ENCODE data around the gene SORCS2. TPM values are rescaled to one million over a fixed set of nuclear protein-coding genes. Genes with fewer than 3 reads are reported as not detected.

The SORCS2 gene
- total RNA-seq, 1 donor from 2014 or later = not detected

DNA sequence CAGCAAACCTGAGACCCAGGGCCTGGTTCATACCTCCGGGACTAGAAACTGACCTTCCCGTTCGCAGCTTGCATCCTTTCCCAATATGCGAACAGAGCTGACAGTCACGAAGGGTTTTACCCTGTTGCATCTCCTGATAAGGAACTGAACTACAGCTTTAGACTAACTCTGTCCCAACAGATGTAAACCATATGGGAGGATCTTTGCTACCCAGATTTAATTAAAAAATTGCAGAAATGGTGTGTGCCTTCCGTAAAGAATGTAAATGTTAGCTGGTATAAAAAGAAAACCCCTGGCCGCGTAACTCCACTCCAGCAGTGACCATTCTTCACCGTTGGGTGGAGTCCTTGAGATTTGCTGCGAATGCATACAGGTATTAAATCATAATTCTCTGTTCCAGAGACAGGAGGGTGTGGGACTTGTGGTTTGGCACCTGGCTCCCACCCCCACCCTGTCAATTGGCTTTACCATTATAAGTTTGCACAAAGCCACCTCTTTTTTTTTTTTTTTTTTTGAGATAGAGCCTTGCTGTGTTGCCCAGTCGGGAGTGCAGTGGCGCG lies 40.6 kb upstream of the SORCS2 start:
- H3K9me3 Mint-ChIP-seq = no peaks in the 10 kb centered on the region

GRCh38 chr4:7153711-7154110 lies 38.6 kb upstream of the SORCS2 start:
- no peaks in the 10 kb centered on the region for H3K9me3 Mint-ChIP-seq
- no peak for ATAC-seq (ENCODE audit: low read depth)
- H3K27ac Mint-ChIP-seq = no peak overlapping the region
- peaks cover 22% of the 10 kb centered on the region for H3K27me3 Mint-ChIP-seq
- no peak for DNase-seq
- H3K36me3 Mint-ChIP-seq (ENCODE audit: low read depth) = no peaks in the 10 kb centered on the region
- CTCF ChIA-PET = no interaction called here
- H3K4me1 Mint-ChIP-seq = no peaks in the 10 kb centered on the region
- intact Hi-C loops (cut with micrococcal nuclease) = no loop called here
- TF ChIP-seq, protein P1, sequence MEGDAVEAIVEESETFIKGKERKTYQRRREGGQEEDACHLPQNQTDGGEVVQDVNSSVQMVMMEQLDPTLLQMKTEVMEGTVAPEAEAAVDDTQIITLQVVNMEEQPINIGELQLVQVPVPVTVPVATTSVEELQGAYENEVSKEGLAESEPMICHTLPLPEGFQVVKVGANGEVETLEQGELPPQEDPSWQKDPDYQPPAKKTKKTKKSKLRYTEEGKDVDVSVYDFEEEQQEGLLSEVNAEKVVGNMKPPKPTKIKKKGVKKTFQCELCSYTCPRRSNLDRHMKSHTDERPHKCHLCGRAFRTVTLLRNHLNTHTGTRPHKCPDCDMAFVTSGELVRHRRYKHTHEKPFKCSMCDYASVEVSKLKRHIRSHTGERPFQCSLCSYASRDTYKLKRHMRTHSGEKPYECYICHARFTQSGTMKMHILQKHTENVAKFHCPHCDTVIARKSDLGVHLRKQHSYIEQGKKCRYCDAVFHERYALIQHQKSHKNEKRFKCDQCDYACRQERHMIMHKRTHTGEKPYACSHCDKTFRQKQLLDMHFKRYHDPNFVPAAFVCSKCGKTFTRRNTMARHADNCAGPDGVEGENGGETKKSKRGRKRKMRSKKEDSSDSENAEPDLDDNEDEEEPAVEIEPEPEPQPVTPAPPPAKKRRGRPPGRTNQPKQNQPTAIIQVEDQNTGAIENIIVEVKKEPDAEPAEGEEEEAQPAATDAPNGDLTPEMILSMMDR (IDR thresholded peaks at IDR 0.05) = no peak
- no peak overlapping the region for H3K4me3 Mint-ChIP-seq
- POLR2A ChIA-PET = no interaction called here

More for the DNA sequence above, 40.6 kb upstream of the SORCS2 start:
- ChIA-PET CTCF (no interaction called here), POLR2A (no interaction called here)
- TF ChIP-seq, protein P1 (IDR thresholded peaks at IDR 0.05) = no peak
- Mint-ChIP-seq H3K4me3 (no peak overlapping the region), H3K27ac (no peak overlapping the region), H3K27me3 (peaks cover 15% of the 10 kb centered on the region), H3K36me3 (ENCODE audit: low read depth) (no peaks in the 10 kb centered on the region), H3K4me1 (no peaks in the 10 kb centered on the region)
- intact Hi-C loops (cut with micrococcal nuclease) = no loop called here
- ATAC-seq (ENCODE audit: low read depth) (no peak), DNase-seq (no peak)

GRCh38 chr4:7154351-7154981 lies 37.9 kb upstream of the SORCS2 start:
- POLR2A ChIA-PET = no interaction called here
- H3K9me3 Mint-ChIP-seq = no peaks in the 10 kb centered on the region
- no peaks in the 10 kb centered on the region for H3K36me3 Mint-ChIP-seq (ENCODE audit: low read depth)
- H3K4me3 Mint-ChIP-seq = no peak overlapping the region
- intact Hi-C loops (cut with micrococcal nuclease) = no loop called here
- TF ChIP-seq, protein P1 (IDR thresholded peaks at IDR 0.05) = no peak
- no peaks in the 10 kb centered on the region for H3K4me1 Mint-ChIP-seq
- no peak for ATAC-seq (ENCODE audit: low read depth)
- CTCF ChIA-PET = no interaction called here
- H3K27ac Mint-ChIP-seq = no peak overlapping the region
- peaks cover 24% of the 10 kb centered on the region for H3K27me3 Mint-ChIP-seq
- DNase-seq = no peak

- H3K27me3 Mint-ChIP-seq = peaks cover 25% of the 10 kb centered on the region
Measured at GRCh38 chr4:7155590-7156071, 36.7 kb upstream of the SORCS2 start.

DNA sequence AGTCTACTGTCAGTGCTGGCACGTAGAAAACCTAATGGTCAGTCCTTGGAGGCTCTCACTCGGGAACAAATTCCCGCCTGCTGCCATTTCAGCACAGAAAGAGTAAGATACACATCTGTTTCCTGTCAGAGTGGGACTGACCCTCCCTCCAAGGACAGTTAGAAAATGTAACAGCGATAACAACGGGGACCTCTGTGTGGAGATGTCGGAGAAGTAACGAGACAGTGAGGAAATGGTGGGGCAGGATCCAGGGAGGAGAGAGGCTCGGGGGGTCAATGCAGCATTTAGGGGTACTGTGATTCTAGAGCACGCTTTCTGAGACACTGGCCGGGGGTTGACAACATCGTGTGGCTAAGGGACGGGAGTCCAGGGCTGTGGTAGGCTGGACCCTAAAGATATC lies 36.0 kb upstream of the SORCS2 start:
- Mint-ChIP-seq H3K4me1 (no peaks in the 10 kb centered on the region), H3K36me3 (ENCODE audit: low read depth) (no peaks in the 10 kb centered on the region), H3K27ac (no peak overlapping the region), H3K9me3 (no peaks in the 10 kb centered on the region), H3K4me3 (no peak overlapping the region), H3K27me3 (peaks cover 21% of the 10 kb centered on the region)
- DNase-seq (no peak), ATAC-seq (ENCODE audit: low read depth) (no peak)
- intact Hi-C loops (cut with micrococcal nuclease) = no loop called here
- ChIA-PET CTCF (no interaction called here), POLR2A (no interaction called here)
- TF ChIP-seq, protein P1 (IDR thresholded peaks at IDR 0.05) = no peak

More at GRCh38 chr4:7155590-7156071, 36.7 kb upstream of the SORCS2 start:
- POLR2A ChIA-PET = no interaction called here
- TF ChIP-seq, protein P1 (IDR thresholded peaks at IDR 0.05) = no peak
- DNase-seq (no peak), ATAC-seq (ENCODE audit: low read depth) (no peak)
- intact Hi-C loops (cut with micrococcal nuclease) = no loop called here
- CTCF ChIA-PET = no interaction called here
- no peak overlapping the region for H3K4me3 Mint-ChIP-seq
- H3K27ac Mint-ChIP-seq = no peak overlapping the region
- no peaks in the 10 kb centered on the region for H3K36me3 Mint-ChIP-seq (ENCODE audit: low read depth)
- no peaks in the 10 kb centered on the region for H3K9me3 Mint-ChIP-seq
- H3K4me1 Mint-ChIP-seq = no peaks in the 10 kb centered on the region

Data from activated B cell treated with CpG ODN at 0.5 μM for 24 hours (primary cell).